Spleen (tissue), 13 donors: ENCODE data around the gene XIRP1. TPM values are rescaled to one million over a fixed set of nuclear protein-coding genes. Genes with fewer than 3 reads are reported as not detected.
A peak's percentile ranks its signal among the peaks of the same experiment; 100 is the strongest.

Experiments used
- DNase-seq: peaks from one replicate; pipeline ENCODE4 v3.0.0-alpha.2; 2020
- H3K27ac ChIP-seq, 8 donors: fragments of 200-600 bp; sonication (generic) in 7 of 8; 1 replicate in 4 of 8; 2 replicates in 4 of 8; pipeline versions ENCODE4 v1.5.0 to v1.8.0; 2016 to 2021; ENCODE audit warnings: inconsistent platforms in 4 of 8, mild to moderate bottlenecking in 4 of 8, moderate library complexity in 1 of 8
- H3K27me3 ChIP-seq, 7 donors: fragments of 200-600 bp; sonication (generic) in 6 of 7; replicated peaks in 1 of 7; 1 replicate in 4 of 7; 2 replicates in 3 of 7; pipeline versions ENCODE4 v1.5.0 to v1.8.0; 2016 to 2021; ENCODE audit warnings: inconsistent platforms in 3 of 7, mild to moderate bottlenecking in 1 of 7
- H3K36me3 ChIP-seq, 6 donors: fragments of 200-600 bp; sonication (generic) in 5 of 6; 1 replicate in 4 of 6; 2 replicates in 2 of 6; pipeline versions ENCODE4 v1.5.0 to v1.8.0; 2016 to 2021; ENCODE audit warnings: inconsistent platforms in 2 of 6
- H3K4me1 ChIP-seq, 6 donors: fragments of 200-600 bp; sonication (generic) in 5 of 6; 1 replicate in 3 of 6; 2 replicates in 3 of 6; pipeline versions ENCODE4 v1.5.0 to v1.8.0; 2016 to 2021; ENCODE audit warnings: inconsistent platforms in 3 of 6
- H3K4me3 ChIP-seq, 8 donors: fragments of 200-600 bp; sonication (generic) in 7 of 8; 1 replicate in 4 of 8; 2 replicates in 4 of 8; pipeline versions ENCODE4 v1.5.0 to v1.8.0; 2016 to 2021; ENCODE audit warnings: inconsistent platforms in 4 of 8, mild to moderate bottlenecking in 4 of 8, moderate library complexity in 2 of 8
- H3K9me3 ChIP-seq, 8 donors: fragments of 200-600 bp; sonication (generic) in 7 of 8; 1 replicate in 4 of 8; 2 replicates in 4 of 8; pipeline versions ENCODE4 v1.5.0 to v1.8.0; 2016 to 2021; ENCODE audit warnings: inconsistent platforms in 4 of 8
- POLR2A ChIP-seq, 3 donors: fragments of 450-650 bp; IDR thresholded peaks; one replicate each; pipeline ENCODE4 v1.5.1; 2017; ENCODE audit warnings: antibody characterized with exemption in 3 of 3, mild to moderate bottlenecking in 1 of 3
- POLR2AphosphoS5 ChIP-seq, 3 donors: sonication (generic); formaldehyde crosslinking; IDR thresholded peaks; one replicate each; pipeline ENCODE4 v1.5.1; 2017; ENCODE audit warnings: antibody characterized with exemption in 3 of 3
- WGBS, 5 donors: extraction: QIAGEN DNeasy Blood & Tissue Kit in 3 of 5; methylation state at CpG; one replicate each; pipeline versions ENCODE4 v1.1.5 to v1.1.7; 2013 to 2018; 5-methylcytosine and 5-hydroxymethylcytosine counted together
- intact Hi-C: fragments of 100-400 bp; cut with DNase I; formaldehyde crosslinking; loops from one replicate; pipeline ENCODE4 v1.15.0; 2023; ENCODE audit warnings: low total_unique reads
- long read RNA-seq, 2 donors: transcript quantifications; one replicate each; lab custom pipeline, GENCODE V29; 2026
- polyA plus RNA-seq, 3 donors: library from polyadenylated mRNA; stranded (reverse); fragments of 200-250 nt; gene quantifications; one replicate each; pipeline ENCODE4 v1.2.1, GENCODE V29; 2013
- total RNA-seq, 7 donors: library from RNA; depleted of rRNA in 3 of 7; stranded (reverse); fragments of >200 nt in 3 of 7; fragmentation: NEBNext Ultra II Directional in 4 of 7; extraction: Animal tissue kit (Norgen Biotek cat#: 25700) in 4 of 7; gene quantifications; one replicate each; pipeline versions ENCODE4 v1.1.0 to v1.2.1, GENCODE V29; 2016 to 2021
- TF ChIP-seq, protein P1 (sequence below), 11 experiments: fragments of 200-600 bp in 7 of 11; fragments of 450-650 bp in 4 of 11; sonication (generic) in 4 of 11; IDR thresholded peaks in 8 of 11; conservative IDR thresholded peaks in 3 of 11; 1 replicate in 7 of 11; 2 replicates in 4 of 11; pipeline versions ENCODE4 v1.4.0 to v1.8.0; 2016 to 2021; ENCODE audit warnings: antibody characterized with exemption in 11 of 11, inconsistent platforms in 4 of 11, mild to moderate bottlenecking in 1 of 11
- donor health status: healthy with polysubstance abuse.
- donor health status: DM: no; HTN: no; CAD: no; lungs with moderate emphysema.
- donor health status: DM: no; HTN: no; CAD: no.
- donor health status: Bipolar disorder and iron deficiency.
- donor health status: healthy.
- donor health status: DM: no; HTN: no; CAD: no.
- donor health status: DM: yes; HTN: yes; CAD: no.

XIRP1 gene, protein sequence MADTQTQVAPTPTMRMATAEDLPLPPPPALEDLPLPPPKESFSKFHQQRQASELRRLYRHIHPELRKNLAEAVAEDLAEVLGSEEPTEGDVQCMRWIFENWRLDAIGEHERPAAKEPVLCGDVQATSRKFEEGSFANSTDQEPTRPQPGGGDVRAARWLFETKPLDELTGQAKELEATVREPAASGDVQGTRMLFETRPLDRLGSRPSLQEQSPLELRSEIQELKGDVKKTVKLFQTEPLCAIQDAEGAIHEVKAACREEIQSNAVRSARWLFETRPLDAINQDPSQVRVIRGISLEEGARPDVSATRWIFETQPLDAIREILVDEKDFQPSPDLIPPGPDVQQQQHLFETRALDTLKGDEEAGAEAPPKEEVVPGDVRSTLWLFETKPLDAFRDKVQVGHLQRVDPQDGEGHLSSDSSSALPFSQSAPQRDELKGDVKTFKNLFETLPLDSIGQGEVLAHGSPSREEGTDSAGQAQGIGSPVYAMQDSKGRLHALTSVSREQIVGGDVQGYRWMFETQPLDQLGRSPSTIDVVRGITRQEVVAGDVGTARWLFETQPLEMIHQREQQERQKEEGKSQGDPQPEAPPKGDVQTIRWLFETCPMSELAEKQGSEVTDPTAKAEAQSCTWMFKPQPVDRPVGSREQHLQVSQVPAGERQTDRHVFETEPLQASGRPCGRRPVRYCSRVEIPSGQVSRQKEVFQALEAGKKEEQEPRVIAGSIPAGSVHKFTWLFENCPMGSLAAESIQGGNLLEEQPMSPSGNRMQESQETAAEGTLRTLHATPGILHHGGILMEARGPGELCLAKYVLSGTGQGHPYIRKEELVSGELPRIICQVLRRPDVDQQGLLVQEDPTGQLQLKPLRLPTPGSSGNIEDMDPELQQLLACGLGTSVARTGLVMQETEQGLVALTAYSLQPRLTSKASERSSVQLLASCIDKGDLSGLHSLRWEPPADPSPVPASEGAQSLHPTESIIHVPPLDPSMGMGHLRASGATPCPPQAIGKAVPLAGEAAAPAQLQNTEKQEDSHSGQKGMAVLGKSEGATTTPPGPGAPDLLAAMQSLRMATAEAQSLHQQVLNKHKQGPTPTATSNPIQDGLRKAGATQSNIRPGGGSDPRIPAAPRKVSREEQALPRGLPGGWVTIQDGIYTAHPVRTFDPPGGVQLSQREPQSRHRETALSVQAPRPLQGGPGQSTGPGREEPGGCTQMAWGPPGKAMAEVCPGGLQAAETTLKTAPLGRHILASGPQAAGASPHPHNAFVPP (N-terminal part only)
- under 1 TPM in 4 of 7 donors, not detected in 3; 0.09 to 0.70 (median 0.39) TPM for total RNA-seq
- under 1 TPM; 0.06 to 0.30 (median 0.12) TPM for polyA plus RNA-seq
- long read RNA-seq, donor 1, result 0 reads
- long read RNA-seq, donor 2, result 0 reads

DNA sequence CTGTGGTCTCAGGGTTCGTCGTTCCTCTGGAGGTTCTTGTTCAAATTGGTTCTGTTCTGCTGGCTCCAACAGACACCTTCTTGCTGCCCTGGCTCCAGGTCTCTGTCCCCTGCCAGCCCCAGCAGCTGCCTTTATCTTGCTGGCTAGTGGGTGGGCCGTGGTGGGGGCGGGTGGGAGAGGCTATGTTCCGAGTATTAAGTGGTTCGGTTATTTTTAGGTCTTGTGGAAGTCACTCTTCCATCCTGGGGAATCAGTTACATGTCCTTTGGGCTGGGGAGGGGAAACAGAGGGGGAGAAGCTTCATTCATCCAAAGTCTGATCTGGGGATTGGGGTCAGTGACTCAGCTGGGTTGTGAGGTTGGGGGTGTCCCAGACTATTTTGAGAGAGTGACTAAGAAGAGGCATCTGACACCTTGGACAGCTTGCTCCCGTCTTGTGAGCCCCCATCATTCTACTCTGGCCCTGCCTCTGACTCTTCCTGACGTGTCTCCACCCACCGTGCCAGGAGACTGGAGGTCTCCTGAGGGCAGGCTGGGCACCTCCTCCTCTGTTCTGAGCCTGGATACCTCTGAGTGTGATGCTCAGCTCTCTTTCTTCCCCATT is at the start of gene XIRP1:
Gene XIRP1, minus strand, starts transcription at position 106 of the 603 bp plus-strand sequence. CDS start 3,150 bp downstream, outside the sequence.
- no peaks in the 10 kb centered on the region for H3K36me3 ChIP-seq
- TF ChIP-seq POLR2AphosphoS5 (IDR thresholded peaks at IDR 0.05) (no peak), POLR2A (IDR thresholded peaks at IDR 0.05) (no peak)
- TF ChIP-seq, protein P1, sequence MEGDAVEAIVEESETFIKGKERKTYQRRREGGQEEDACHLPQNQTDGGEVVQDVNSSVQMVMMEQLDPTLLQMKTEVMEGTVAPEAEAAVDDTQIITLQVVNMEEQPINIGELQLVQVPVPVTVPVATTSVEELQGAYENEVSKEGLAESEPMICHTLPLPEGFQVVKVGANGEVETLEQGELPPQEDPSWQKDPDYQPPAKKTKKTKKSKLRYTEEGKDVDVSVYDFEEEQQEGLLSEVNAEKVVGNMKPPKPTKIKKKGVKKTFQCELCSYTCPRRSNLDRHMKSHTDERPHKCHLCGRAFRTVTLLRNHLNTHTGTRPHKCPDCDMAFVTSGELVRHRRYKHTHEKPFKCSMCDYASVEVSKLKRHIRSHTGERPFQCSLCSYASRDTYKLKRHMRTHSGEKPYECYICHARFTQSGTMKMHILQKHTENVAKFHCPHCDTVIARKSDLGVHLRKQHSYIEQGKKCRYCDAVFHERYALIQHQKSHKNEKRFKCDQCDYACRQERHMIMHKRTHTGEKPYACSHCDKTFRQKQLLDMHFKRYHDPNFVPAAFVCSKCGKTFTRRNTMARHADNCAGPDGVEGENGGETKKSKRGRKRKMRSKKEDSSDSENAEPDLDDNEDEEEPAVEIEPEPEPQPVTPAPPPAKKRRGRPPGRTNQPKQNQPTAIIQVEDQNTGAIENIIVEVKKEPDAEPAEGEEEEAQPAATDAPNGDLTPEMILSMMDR (IDR thresholded peaks at IDR 0.05 in 8 of 11, conservative IDR thresholded peaks at IDR 0.05 in 3 of 11), result no peak
- H3K27me3 ChIP-seq, result peaks cover 0 to 9% (median 0%) of the 10 kb centered on the region in 7 donors
- 73 to 81% (median 75%) methylated on average over 9 of the region's 9 CpGs for WGBS, 5 donors
- no peaks in the 10 kb centered on the region for H3K9me3 ChIP-seq
- H3K27ac ChIP-seq, result no peak within 1 kb of the TSS
- H3K4me3 ChIP-seq, result no peak within 1 kb of the TSS
- peaks cover 0 to 15% (median 9%) of the 10 kb centered on the region in 6 donors for H3K4me1 ChIP-seq
- no peak for DNase-seq
- intact Hi-C loops, result no loop called here

DNA sequence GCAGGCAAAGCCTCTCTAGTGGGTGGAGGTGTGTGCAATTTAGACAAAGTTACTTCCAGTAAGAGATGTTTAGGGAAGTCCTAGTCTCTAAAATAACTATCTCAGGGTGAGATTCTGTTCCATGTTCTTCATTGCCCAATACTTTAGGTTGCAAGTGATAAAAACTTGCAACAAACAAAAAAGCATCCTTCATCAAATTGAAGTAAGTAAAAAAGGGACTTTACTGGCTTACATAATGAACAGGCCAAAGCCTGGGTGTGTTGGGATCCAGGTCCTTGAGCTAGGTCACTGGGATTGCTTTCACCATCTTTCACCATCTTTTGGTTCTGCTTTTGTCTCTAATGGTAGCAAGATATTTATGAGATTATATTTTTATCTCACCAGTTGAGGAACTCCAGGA is 49.2 kb upstream of the XIRP1 start:
- DNase-seq, result no peak
- TF ChIP-seq, protein P1 (IDR thresholded peaks at IDR 0.05 in 8 of 11, conservative IDR thresholded peaks at IDR 0.05 in 3 of 11), result no peak
- TF ChIP-seq POLR2AphosphoS5 (IDR thresholded peaks at IDR 0.05) (no peak), POLR2A (IDR thresholded peaks at IDR 0.05) (no peak)
- H3K27ac ChIP-seq, result peak overlapping the region in 4 of 8 donors; percentile 1 to 79 (median 36)
- no peaks in the 10 kb centered on the region for H3K36me3 ChIP-seq
- peaks cover 0 to 14% (median 0%) of the 10 kb centered on the region in 6 donors for H3K4me1 ChIP-seq
- peaks cover 0 to 12% (median 0%) of the 10 kb centered on the region in 8 donors for H3K9me3 ChIP-seq
- intact Hi-C loops, result no loop called here
- no peak overlapping the region for H3K4me3 ChIP-seq
- H3K27me3 ChIP-seq, result peaks cover 0 to 5% (median 0%) of the 10 kb centered on the region in 7 donors

DNA sequence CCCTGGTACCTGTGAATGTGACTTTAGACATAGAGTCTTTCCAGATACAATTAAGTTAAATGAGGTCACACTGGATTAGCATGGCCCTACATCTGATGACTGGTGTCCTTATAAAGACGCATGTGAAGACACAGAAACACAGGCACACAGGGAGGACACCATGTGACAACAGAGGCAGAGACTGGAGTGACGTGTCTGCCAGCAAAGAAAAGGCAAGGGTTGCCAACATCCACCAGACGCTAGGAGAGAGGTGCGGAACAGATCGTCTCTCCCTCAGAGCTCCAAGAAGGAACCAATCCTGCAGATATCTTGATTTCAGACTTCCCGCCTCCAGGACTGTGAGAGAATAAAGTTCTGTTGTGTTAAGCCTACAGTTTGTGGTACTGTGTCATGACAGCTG is 44.6 kb upstream of the XIRP1 start:
- peaks cover 0 to 44% (median 5%) of the 10 kb centered on the region in 6 donors for H3K4me1 ChIP-seq
- WGBS, 5 donors, result 70 to 95% (median 85%) methylated on average over 6 of the region's 6 CpGs
- no peaks in the 10 kb centered on the region for H3K9me3 ChIP-seq
- H3K27ac ChIP-seq, result no peak overlapping the region
- no peak for DNase-seq
- peaks cover 0 to 15% (median 0%) of the 10 kb centered on the region in 7 donors for H3K27me3 ChIP-seq
- no peak overlapping the region for H3K4me3 ChIP-seq
- intact Hi-C loops, result no loop called here
- H3K36me3 ChIP-seq, result no peaks in the 10 kb centered on the region
- TF ChIP-seq POLR2A (IDR thresholded peaks at IDR 0.05), result no peak
- TF ChIP-seq, protein P1 (IDR thresholded peaks at IDR 0.05 in 8 of 11, conservative IDR thresholded peaks at IDR 0.05 in 3 of 11), result no peak
- TF ChIP-seq POLR2AphosphoS5 (IDR thresholded peaks at IDR 0.05), result no peak
